Measurements from ENCODE around the gene CLEC2L. TPM values are rescaled to one million over a fixed set of nuclear protein-coding genes. Genes with fewer than 3 reads are reported as not detected.

CLEC2L gene
- total RNA-seq, 1 donor from 2014 or later: 0.52 TPM

Other genes starting within 250 kb of the CLEC2L start
- 48.0 TPM for gene FMC1, start 182.3 kb upstream of the CLEC2L start, total RNA-seq
- gene LUC7L2, start 163.8 kb upstream of the CLEC2L start, total RNA-seq: 32.9 TPM
- not detected for gene KLRG2, start 40.0 kb upstream of the CLEC2L start, total RNA-seq

All from skeletal muscle tissue (tissue), 1 donor.